MM.1S (cell line): ENCODE results near the gene PRR33.

Source experiments
- CTCF ChIP-seq: fragments of 300-600 bp; sonication (generic); IDR thresholded peaks from 2 replicates; pipeline ENCODE4 v1.5.1; 2016; ENCODE audit warnings: antibody characterized with exemption, low read length, mixed read lengths
- EZH2 ChIP-seq: fragments of 300-600 bp; sonication (generic); optimal IDR thresholded peaks from 2 replicates; pipeline ENCODE3; 2017; ENCODE audit warnings: low read depth, mild to moderate bottlenecking, antibody characterized with exemption, low read length, mixed read lengths
- EZH2phosphoT487 ChIP-seq: fragments of 300-600 bp; sonication (generic); IDR thresholded peaks from 2 replicates; pipeline ENCODE4 v1.6.1; 2018; ENCODE audit warnings: antibody characterized with exemption, low read length

- TF ChIP-seq CTCF (no peak), EZH2 (no peak), EZH2phosphoT487 (no peak)
Observed at GRCh38 chr11:1893581-1894359, 2.1 kb upstream of the PRR33 start.
